GM10248 (cell line): ENCODE measurements around the gene ATP5ME.
"Not testable (repeated sequence)": the region's sequence is repeated elsewhere in the genome, so short reads cannot be mapped to it uniquely, and the experiment has no call there.

Source experiments
- CTCF ChIA-PET: fragments of 300-600 bp; sonication (Branson Sonifier 250); formaldehyde crosslinking; extraction: SDS; loops from one replicate; lab custom pipeline; 2021; ENCODE audit warnings: antibody characterized with exemption; lab: Yijun Ruan, JAX
- POLR2A ChIA-PET: fragments of 350-650 bp; sonication (Branson Sonifier 250); formaldehyde crosslinking; extraction: SDS; loops from one replicate; lab custom pipeline; 2020; ENCODE audit warnings: antibody characterized with exemption; lab: Yijun Ruan, JAX
- DNase-seq: peaks from one replicate; pipeline ENCODE4 v3.0.0; 2012; ENCODE audit errors: extremely low spot score
- CTCF ChIP-seq: IDR thresholded peaks from 2 replicates; pipeline ENCODE4 v1.5.1; 2012; ENCODE audit warnings: mild to moderate bottlenecking, low read depth; ENCODE audit errors: extremely low read depth, missing control alignments, control extremely low read depth

ATP5ME gene

GRCh38 chr4:637536-638280 is 36.4 kb downstream of the ATP5ME start:
- no peak for TF ChIP-seq CTCF
- CTCF ChIA-PET: no interaction called here
- DNase-seq: no peak
- POLR2A ChIA-PET: no interaction called here

GRCh38 chr4:636628-637159 is 37.4 kb downstream of the ATP5ME start:
- POLR2A ChIA-PET: no interaction called here

GRCh38 chr4:635851-636627 is 38.0 kb downstream of the ATP5ME start:
- ChIA-PET CTCF (no interaction called here), POLR2A (no interaction called here)
- TF ChIP-seq CTCF: no peak
- no peak for DNase-seq

More at GRCh38 chr4:636628-637159, 37.4 kb downstream of the ATP5ME start:
- no peak for TF ChIP-seq CTCF
- CTCF ChIA-PET: no interaction called here
- no peak for DNase-seq

- POLR2A ChIA-PET, CTCF ChIA-PET, DNase-seq: not testable (repeated sequence)
These were observed 38.8 kb downstream of the ATP5ME start for GRCh38 chr4:635066-635835.

GRCh38 chr4:634599-634985 is 39.5 kb downstream of the ATP5ME start:
- CTCF ChIA-PET: no interaction called here

GRCh38 chr4:633976-634598 is 40.0 kb downstream of the ATP5ME start:
- no peak for DNase-seq
- TF ChIP-seq CTCF: no peak
- ChIA-PET CTCF (no interaction called here), POLR2A (no interaction called here)

More at GRCh38 chr4:634599-634985, 39.5 kb downstream of the ATP5ME start:
- DNase-seq: no peak
- no peak for TF ChIP-seq CTCF
- POLR2A ChIA-PET: no interaction called here
